ENCODE measurements around the gene TUT7. TPM values are rescaled to one million over a fixed set of nuclear protein-coding genes. Genes with fewer than 3 reads are reported as not detected.

The TUT7 gene
- polyA plus RNA-seq, 3 donors, result 7.5 to 13.3 (median 8.9) TPM

GRCh38 chr9:86353655-86354010 is 577 bp downstream of the TUT7 start:
- WGBS, 3 donors, result 0% methylated on average over 14 of the region's 14 CpGs
- H3K27ac ChIP-seq (ENCODE audit: low read depth, low read length), result peak overlapping the region; percentile 45

DNA sequence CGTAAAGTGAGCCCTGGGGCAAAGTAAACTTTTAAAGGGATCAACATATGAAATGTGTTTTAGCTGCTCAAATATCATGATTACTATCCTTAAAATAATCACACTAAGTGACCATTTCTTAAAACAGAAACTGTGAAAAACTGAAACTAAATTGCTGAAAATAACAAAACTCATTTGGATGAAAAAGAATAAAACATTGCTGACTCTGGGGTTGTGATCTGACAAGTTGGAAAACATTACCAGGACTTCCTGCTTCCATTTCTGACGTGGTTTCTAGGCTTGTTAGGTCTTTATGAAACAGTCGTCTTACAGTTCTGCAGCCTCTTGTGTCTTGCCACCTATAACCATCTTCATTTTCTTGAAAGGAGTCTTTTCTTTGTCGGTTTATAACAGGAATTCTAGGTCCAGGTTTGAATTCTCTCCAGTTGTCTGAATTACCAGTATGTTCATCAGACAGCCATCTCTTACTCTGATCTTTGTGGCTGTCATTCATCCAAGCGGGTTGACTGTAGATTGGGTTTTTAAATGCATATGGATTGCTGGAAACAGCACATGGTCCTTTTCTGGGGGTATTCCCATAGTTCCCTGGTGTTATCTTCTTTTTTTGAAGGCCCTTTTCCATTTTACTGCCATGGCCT is 1.7 kb downstream of the TUT7 start:
- H3K27ac ChIP-seq (ENCODE audit: low read depth, low read length), result no peak overlapping the region
- WGBS, 3 donors, result 42 to 46% (median 44%) methylated on average over 5 of the region's 5 CpGs

DNA sequence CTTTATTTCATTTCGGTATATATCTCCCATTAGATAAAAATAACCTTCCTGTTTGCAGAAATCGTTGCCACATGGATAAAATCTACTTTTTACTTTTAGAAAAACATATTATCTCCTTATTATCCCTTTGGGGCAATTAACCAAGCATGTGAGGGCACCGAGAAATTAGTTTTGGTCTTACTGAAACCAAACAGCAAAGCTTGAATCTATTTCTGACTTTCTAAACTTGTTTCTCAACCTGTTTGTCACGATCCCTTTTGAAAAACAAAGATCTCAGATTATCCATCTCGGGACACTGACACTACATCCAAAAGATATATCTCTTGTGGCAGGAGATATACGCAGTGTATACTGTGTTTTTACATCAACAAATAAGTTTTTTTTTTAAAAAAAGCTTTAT is 2.3 kb downstream of the TUT7 start:
- WGBS, 3 donors, result 44 to 64% (median 54%) methylated on average over 6 of the region's 6 CpGs
- no peak overlapping the region for H3K27ac ChIP-seq (ENCODE audit: low read depth, low read length)

GRCh38 chr9:86350006-86350760 is 4.0 kb downstream of the TUT7 start:
- WGBS, 3 donors, result 71 to 82% (median 75%) methylated on average over 12 of the region's 12 CpGs
- no peak overlapping the region for H3K27ac ChIP-seq (ENCODE audit: low read depth, low read length)

- WGBS, 3 donors, result 45 to 75% (median 71%) methylated on average over 3 of the region's 3 CpGs
- no peak overlapping the region for H3K27ac ChIP-seq (ENCODE audit: low read depth, low read length)
Measured at GRCh38 chr9:86349271-86349670, 4.9 kb downstream of the TUT7 start.

DNA sequence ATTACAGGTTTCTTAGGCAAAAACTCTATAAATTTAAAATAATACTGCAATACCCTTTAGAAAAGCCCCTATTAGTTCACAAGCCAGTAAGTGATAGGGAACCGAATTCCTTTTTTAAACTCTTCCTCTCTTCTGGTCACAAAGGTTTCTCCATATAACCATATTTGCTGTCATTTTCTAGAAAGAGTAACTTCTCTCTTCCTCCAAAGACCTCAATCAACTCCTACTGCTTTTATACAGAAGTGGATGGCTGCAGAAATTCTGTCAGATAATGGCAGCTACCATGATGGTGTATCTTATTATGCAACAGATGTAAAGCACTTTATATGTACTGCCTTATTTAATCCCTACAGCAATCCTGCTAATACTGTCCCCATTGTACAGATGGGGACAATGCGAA is 6.2 kb downstream of the TUT7 start:
- 60 to 89% (median 67%) methylated on average over 2 of the region's 2 CpGs for WGBS, 3 donors
- no peak overlapping the region for H3K27ac ChIP-seq (ENCODE audit: low read depth, low read length)

DNA sequence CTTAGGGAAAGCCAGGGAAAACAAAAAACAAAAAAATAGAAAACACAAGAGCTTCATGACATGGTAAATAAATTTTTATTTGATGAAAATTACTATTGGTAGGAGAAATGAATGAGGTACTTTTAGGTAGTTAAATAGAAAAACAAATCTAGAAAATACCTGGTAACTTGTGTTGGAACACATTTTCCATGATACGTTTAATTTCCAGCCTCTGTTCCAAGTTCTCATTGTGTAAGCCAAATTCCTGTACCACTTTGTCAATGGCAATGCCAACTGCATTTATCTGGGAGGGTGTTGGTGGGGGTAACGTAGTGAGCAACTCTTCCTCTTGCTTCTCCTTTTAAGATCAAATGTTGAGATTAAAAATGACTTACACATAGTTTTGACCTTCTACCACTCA is 9.4 kb downstream of the TUT7 start:
- no peak overlapping the region for H3K27ac ChIP-seq (ENCODE audit: low read depth, low read length)
- 72 to 76% (median 74%) methylated on average over 2 of the region's 2 CpGs for WGBS, 3 donors

DNA sequence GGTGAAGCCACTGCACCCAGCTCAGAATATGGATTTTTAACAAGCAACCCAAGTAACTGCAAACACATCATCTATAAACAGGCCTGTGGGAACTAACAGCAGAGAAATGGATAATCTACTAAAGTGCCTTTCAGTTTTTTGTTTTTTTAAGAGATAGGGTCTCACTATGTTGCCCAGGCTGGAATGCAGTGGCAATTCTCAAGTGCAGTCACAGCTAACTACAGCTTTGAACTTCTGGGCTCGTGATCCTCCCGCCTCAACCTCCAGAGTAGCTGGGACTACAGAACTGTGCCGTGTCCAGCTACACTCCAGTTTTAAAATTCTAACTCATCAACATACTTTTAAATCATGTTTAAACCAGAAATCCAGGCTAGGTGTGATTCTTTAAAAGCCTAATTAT is 11.9 kb downstream of the TUT7 start:
- 96 to 98% (median 96%) methylated on average over 3 of the region's 3 CpGs for WGBS, 3 donors
- no peak overlapping the region for H3K27ac ChIP-seq (ENCODE audit: low read depth, low read length)

DNA sequence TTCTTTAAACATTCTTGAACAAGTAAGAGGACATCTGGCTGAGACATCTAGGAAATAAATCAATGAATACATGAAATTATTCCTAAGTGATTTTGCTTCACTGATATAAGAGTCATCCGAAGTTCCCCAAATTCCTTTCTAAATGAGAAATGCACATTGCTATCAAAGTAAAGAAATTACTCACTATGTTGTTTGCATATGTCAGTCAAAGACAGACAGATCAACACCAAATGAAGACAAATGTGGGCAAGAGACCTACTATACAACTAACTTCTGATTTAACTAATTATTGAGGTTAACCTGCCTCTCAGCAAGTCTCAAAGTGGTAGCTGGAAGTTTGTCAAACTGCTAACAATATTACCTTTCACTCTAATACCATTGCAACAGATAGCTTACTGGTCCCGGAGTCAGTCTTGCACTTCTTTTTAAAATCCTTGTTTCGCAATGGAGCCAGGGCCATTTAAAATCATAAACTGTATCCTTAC is 13.2 kb downstream of the TUT7 start:
- H3K27ac ChIP-seq (ENCODE audit: low read depth, low read length), result no peak overlapping the region
- 59 to 73% (median 65%) methylated on average over 3 of the region's 3 CpGs for WGBS, 3 donors

GRCh38 chr9:86340356-86341006 is 13.7 kb downstream of the TUT7 start:
- WGBS, 3 donors, result 51 to 93% (median 88%) methylated on average over 1 of the region's 1 CpG
- no peak overlapping the region for H3K27ac ChIP-seq (ENCODE audit: low read depth, low read length)

- WGBS, 3 donors, result 54 to 87% (median 68%) methylated on average over 9 of the region's 9 CpGs
- H3K27ac ChIP-seq (ENCODE audit: low read depth, low read length), result no peak overlapping the region
Measured at GRCh38 chr9:86337469-86338108, 16.6 kb downstream of the TUT7 start.

- 65 to 95% (median 95%) methylated on average over 1 of the region's 1 CpG for WGBS, 3 donors
- no peak overlapping the region for H3K27ac ChIP-seq (ENCODE audit: low read depth, low read length)
Measured at GRCh38 chr9:86336058-86336457, 18.2 kb downstream of the TUT7 start.

GRCh38 chr9:86333651-86334050 is 20.6 kb downstream of the TUT7 start:
- WGBS, 3 donors, result 86 to 92% (median 89%) methylated on average over 2 of the region's 2 CpGs
- H3K27ac ChIP-seq (ENCODE audit: low read depth, low read length), result no peak overlapping the region

DNA sequence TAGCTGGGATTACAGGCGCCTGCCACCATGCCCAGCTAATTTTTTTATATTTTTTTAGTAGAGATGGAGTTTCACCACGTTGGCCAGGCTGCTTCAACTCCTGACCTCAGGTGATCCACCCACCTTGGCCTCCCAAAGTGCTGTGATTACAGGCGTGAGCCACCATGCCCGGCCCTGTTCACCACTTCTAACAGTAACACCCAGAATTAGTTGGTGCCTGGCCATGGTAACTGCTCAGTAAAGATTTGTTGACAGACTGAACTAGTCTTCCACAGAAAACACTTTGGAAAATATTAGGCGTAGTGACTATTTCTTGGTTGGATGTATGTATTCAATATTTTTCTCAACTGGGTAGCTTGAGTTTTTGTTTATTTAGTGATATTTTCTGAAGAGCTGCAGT is 24.0 kb downstream of the TUT7 start:
- H3K27ac ChIP-seq (ENCODE audit: low read depth, low read length), result no peak overlapping the region
- WGBS, 3 donors, result 90 to 97% (median 92%) methylated on average over 5 of the region's 5 CpGs

DNA sequence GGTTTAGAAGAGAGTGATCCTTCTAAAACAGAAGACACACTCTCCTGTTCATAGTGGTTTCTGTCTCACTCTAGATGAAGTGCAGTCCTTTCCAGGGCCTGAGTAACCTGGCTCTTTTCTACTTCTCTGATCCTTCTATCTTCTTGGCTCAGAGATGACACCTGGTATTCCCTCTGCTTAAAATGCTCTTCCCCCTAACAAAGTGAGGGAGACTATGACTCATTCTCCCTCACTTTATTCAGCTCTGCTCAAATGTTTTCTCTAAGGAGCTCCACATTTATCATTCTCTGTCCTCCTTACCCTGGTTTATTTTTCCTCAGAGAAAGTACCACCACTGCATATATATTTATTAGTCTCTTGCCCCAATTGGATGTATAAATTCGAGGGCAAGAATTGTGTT is 24.6 kb downstream of the TUT7 start:
- no peak overlapping the region for H3K27ac ChIP-seq (ENCODE audit: low read depth, low read length)
- WGBS, 3 donors, result 77 to 94% (median 84%) methylated on average over 1 of the region's 1 CpG

DNA sequence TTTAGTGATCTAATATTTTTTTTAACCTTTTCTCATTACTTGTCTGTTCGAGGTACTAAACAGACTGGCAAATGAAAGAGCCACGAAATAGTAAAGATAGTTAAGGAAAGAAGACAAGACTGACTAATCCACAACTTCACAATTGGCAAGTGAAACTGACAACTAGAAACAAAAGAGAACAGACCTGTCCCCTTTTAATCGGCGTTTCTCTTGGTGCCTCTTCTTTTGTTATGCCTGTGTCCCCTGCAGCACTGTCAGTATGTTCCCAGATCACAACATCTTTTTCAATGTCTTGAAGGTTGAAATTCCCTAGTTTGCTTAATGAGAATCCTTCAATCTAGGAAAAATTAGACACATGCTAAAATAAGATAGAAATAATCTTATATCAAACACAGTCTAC is 26.1 kb downstream of the TUT7 start:
- no peak overlapping the region for H3K27ac ChIP-seq (ENCODE audit: low read depth, low read length)
- 70 to 86% (median 74%) methylated on average over 4 of the region's 4 CpGs for WGBS, 3 donors

- no peak overlapping the region for H3K27ac ChIP-seq (ENCODE audit: low read depth, low read length)
- 85 to 92% (median 89%) methylated on average over 3 of the region's 3 CpGs for WGBS, 3 donors
Measured at GRCh38 chr9:86326536-86326935, 27.7 kb downstream of the TUT7 start.

GRCh38 chr9:86324901-86325300 is 29.3 kb downstream of the TUT7 start:
- 82 to 92% (median 89%) methylated on average over 1 of the region's 1 CpG for WGBS, 3 donors
- no peak overlapping the region for H3K27ac ChIP-seq (ENCODE audit: low read depth, low read length)

DNA sequence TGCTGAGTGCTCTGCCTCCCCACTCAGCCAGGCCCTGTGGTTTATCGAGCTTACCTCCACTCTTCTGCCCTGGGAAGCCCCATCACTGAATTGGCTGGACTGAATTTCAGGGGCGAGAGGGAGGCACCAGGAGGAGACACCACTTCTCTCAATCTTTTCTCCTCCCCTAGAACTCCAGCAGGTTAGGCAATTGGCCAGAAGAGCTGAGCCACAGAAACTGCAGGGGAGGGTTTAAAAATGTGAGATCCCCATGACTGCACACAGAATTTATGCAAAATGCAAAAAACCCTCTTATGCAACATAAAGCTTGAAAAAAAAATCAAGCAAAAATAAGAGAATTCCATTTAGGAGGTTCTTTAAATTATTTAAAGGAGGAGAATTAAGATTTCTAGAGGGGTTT is 29.9 kb downstream of the TUT7 start:
- WGBS, 3 donors, result 68 to 85% (median 75%) methylated on average over 2 of the region's 2 CpGs
- H3K27ac ChIP-seq (ENCODE audit: low read depth, low read length), result no peak overlapping the region

Data from adipose tissue (tissue), 3 donors.